SK-N-SH treated with all-trans-retinoic acid at 6 μM for 48 hours (cell line): ENCODE results near the gene GDPD4.

ENCODE experiments used
- ATAC-seq: fragments of 200-7000 bp; cut with Tn5 transposase; 3 replicates; pipeline ENCODE4 v1.9.1; 2020; ENCODE audit warnings: mild to moderate bottlenecking, moderate library complexity
- ARNTL ChIP-seq: fragments of 450-650 bp; formaldehyde crosslinking; IDR thresholded peaks from 2 replicates; pipeline ENCODE4 v1.5.0; 2020; ENCODE audit warnings: low read depth, mild to moderate bottlenecking, moderate library complexity, borderline replicate concordance
- BACH2 ChIP-seq: fragments of 250-450 bp; sonication (Bioruptor Pico); IDR thresholded peaks from 2 replicates; pipeline ENCODE4 v1.9.0; 2021; ENCODE audit warnings: mild to moderate bottlenecking, borderline replicate concordance
- CSDC2 ChIP-seq: fragments of 250-450 bp; sonication (Bioruptor Pico); IDR thresholded peaks from 2 replicates; pipeline ENCODE4 v1.5.0; 2020; ENCODE audit warnings: mild to moderate bottlenecking, moderate library complexity
- ESRRG ChIP-seq: fragments of 250-450 bp; sonication (Bioruptor Pico); IDR thresholded peaks from 2 replicates; pipeline ENCODE4 v1.6.1; 2021; ENCODE audit warnings: mild to moderate bottlenecking
- GLIS3 ChIP-seq: fragments of 250-450 bp; sonication (Bioruptor Pico); IDR thresholded peaks from 2 replicates; pipeline ENCODE4 v1.5.0; 2020; ENCODE audit warnings: mild to moderate bottlenecking, moderate library complexity
- ISL1 ChIP-seq: fragments of 250-450 bp; sonication (Bioruptor Pico); IDR thresholded peaks from 2 replicates; pipeline ENCODE4 v2.1.2; 2022; ENCODE audit warnings: mild to moderate bottlenecking, moderate library complexity
- OSR1 ChIP-seq: fragments of 250-450 bp; sonication (Bioruptor Pico); IDR thresholded peaks from 2 replicates; pipeline ENCODE4 v1.8.0; 2022; ENCODE audit warnings: moderate library complexity, mild to moderate bottlenecking, inconsistent platforms
- PPARA ChIP-seq: fragments of 250-450 bp; sonication (Bioruptor Pico); IDR thresholded peaks from 2 replicates; pipeline ENCODE4 v1.5.0; 2020; ENCODE audit warnings: mild to moderate bottlenecking, borderline replicate concordance
- RARB ChIP-seq: fragments of 250-450 bp; sonication (Bioruptor Pico); IDR thresholded peaks from 2 replicates; pipeline ENCODE4 v1.8.0; 2021; ENCODE audit warnings: mild to moderate bottlenecking, moderate library complexity
- TCF4 ChIP-seq: fragments of 250-450 bp; sonication (Bioruptor Pico); IDR thresholded peaks from 2 replicates; pipeline ENCODE4 v1.8.0; 2021; ENCODE audit warnings: mild to moderate bottlenecking, moderate library complexity, borderline replicate concordance
- TOX ChIP-seq: fragments of 250-450 bp; sonication (Bioruptor Pico); IDR thresholded peaks from 2 replicates; pipeline ENCODE4 v1.8.0; 2021; ENCODE audit warnings: mild to moderate bottlenecking, moderate library complexity, borderline replicate concordance
- ZFP3 ChIP-seq: fragments of 250-450 bp; sonication (Bioruptor Pico); IDR thresholded peaks from 2 replicates; pipeline ENCODE4 v1.5.0; 2020; ENCODE audit warnings: mild to moderate bottlenecking, moderate library complexity
- ZFP30 ChIP-seq: fragments of 450-650 bp; formaldehyde crosslinking; IDR thresholded peaks from 2 replicates; pipeline ENCODE4 v1.5.0; 2022; ENCODE audit warnings: mild to moderate bottlenecking, moderate library complexity
- ZNF565 ChIP-seq: fragments of 450-650 bp; formaldehyde crosslinking; conservative IDR thresholded peaks from 2 replicates; pipeline ENCODE4 v1.5.0; 2020; ENCODE audit warnings: low read depth, mild to moderate bottlenecking, moderate library complexity
- ZNF70 ChIP-seq: fragments of 450-650 bp; formaldehyde crosslinking; IDR thresholded peaks from 2 replicates; pipeline ENCODE4 v1.5.0; 2020; ENCODE audit warnings: mild to moderate bottlenecking, moderate library complexity
- ZNF8 ChIP-seq: fragments of 450-650 bp; formaldehyde crosslinking; IDR thresholded peaks from 2 replicates; pipeline ENCODE4 v1.5.0; 2020; ENCODE audit warnings: mild to moderate bottlenecking, moderate library complexity
- TF ChIP-seq, protein P1 (sequence below): fragments of 250-450 bp; sonication (Bioruptor Pico); IDR thresholded peaks from 2 replicates; pipeline ENCODE4 v1.5.0; 2020; ENCODE audit warnings: mild to moderate bottlenecking, moderate library complexity
- TF ChIP-seq, protein P2 (sequence below): fragments of 250-450 bp; sonication (Bioruptor Pico); IDR thresholded peaks from 2 replicates; pipeline ENCODE4 v1.5.1; 2021; ENCODE audit warnings: mild to moderate bottlenecking, moderate library complexity
- TF ChIP-seq, protein P3 (sequence below): fragments of 250-450 bp; sonication (Bioruptor Pico); IDR thresholded peaks from 2 replicates; pipeline ENCODE4 v1.8.0; 2021; ENCODE audit warnings: low read depth, mild to moderate bottlenecking, moderate library complexity, borderline replicate concordance
- TF ChIP-seq, protein P4 (sequence below): fragments of 250-450 bp; sonication (Bioruptor Pico); IDR thresholded peaks from 2 replicates; pipeline ENCODE4 v1.8.0; 2020; ENCODE audit warnings: mild to moderate bottlenecking, moderate library complexity, borderline replicate concordance
- TF ChIP-seq, protein P5 (sequence below): fragments of 250-450 bp; sonication (Bioruptor Pico); IDR thresholded peaks from 2 replicates; pipeline ENCODE4 v1.5.1; 2020; ENCODE audit warnings: low read depth, mild to moderate bottlenecking, moderate library complexity

The GDPD4 gene

DNA sequence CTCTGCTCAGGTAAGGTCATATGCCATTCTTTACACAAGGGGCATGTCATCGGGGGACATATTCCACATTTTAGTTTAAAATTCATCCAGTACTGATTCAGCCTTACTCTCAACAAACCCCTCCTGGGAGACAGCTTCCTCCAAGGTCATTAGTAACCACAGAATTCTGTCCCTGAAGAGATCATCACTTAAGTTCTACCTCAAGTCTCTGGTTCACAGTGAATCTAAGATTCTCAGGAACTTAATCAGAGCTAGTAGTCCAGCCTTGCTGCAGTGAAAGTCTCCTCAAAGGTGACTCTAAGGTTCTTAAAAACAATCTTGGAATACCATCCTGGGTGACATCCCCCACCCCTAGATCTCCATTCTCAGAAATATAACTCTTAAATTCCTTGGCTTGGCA lies 18.9 kb upstream of the GDPD4 start:
- TF ChIP-seq TCF4 (CRISPR knock-in tag), result no peak
- TF ChIP-seq ARNTL, result no peak
- TF ChIP-seq OSR1 (CRISPR knock-in tag), result no peak
- no peak for TF ChIP-seq BACH2 (CRISPR knock-in tag)
- ATAC-seq, result no peak

DNA sequence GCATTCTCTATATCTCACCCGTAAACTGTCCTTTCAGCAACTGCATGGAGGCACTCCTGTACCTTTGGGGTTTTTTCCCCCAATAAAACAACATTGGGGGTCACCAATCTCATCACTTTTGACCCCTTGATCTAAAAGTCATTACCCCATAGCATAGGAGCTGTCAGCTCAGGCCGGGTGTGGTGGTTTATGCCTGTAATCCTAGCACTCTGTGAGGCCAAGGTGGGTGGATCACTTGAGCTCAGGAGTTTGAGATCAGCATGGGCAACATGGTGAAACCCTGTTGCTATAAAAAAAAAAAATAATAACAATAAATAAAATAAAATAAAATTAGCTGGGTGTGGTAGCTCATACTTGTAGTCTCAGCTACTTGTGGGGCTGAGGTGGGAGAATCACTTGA lies 17.1 kb upstream of the GDPD4 start:
- TF ChIP-seq TCF4 (CRISPR knock-in tag) (no peak), TOX (CRISPR knock-in tag) (no peak), RARB (CRISPR knock-in tag) (no peak), ZNF8 (CRISPR knock-in tag) (no peak), ESRRG (CRISPR knock-in tag) (no peak), GLIS3 (CRISPR knock-in tag) (no peak), OSR1 (CRISPR knock-in tag) (no peak), ZNF565 (CRISPR knock-in tag) (no peak), ZNF70 (no peak), PPARA (no peak), ZFP3 (CRISPR knock-in tag) (no peak), CSDC2 (CRISPR knock-in tag) (no peak), BACH2 (CRISPR knock-in tag) (no peak), ZFP30 (CRISPR knock-in tag) (no peak)
- TF ChIP-seq, protein P1, sequence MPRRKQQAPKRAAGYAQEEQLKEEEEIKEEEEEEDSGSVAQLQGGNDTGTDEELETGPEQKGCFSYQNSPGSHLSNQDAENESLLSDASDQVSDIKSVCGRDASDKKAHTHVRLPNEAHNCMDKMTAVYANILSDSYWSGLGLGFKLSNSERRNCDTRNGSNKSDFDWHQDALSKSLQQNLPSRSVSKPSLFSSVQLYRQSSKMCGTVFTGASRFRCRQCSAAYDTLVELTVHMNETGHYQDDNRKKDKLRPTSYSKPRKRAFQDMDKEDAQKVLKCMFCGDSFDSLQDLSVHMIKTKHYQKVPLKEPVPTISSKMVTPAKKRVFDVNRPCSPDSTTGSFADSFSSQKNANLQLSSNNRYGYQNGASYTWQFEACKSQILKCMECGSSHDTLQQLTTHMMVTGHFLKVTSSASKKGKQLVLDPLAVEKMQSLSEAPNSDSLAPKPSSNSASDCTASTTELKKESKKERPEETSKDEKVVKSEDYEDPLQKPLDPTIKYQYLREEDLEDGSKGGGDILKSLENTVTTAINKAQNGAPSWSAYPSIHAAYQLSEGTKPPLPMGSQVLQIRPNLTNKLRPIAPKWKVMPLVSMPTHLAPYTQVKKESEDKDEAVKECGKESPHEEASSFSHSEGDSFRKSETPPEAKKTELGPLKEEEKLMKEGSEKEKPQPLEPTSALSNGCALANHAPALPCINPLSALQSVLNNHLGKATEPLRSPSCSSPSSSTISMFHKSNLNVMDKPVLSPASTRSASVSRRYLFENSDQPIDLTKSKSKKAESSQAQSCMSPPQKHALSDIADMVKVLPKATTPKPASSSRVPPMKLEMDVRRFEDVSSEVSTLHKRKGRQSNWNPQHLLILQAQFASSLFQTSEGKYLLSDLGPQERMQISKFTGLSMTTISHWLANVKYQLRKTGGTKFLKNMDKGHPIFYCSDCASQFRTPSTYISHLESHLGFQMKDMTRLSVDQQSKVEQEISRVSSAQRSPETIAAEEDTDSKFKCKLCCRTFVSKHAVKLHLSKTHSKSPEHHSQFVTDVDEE (CRISPR knock-in tag), result no peak
- TF ChIP-seq, protein P2, sequence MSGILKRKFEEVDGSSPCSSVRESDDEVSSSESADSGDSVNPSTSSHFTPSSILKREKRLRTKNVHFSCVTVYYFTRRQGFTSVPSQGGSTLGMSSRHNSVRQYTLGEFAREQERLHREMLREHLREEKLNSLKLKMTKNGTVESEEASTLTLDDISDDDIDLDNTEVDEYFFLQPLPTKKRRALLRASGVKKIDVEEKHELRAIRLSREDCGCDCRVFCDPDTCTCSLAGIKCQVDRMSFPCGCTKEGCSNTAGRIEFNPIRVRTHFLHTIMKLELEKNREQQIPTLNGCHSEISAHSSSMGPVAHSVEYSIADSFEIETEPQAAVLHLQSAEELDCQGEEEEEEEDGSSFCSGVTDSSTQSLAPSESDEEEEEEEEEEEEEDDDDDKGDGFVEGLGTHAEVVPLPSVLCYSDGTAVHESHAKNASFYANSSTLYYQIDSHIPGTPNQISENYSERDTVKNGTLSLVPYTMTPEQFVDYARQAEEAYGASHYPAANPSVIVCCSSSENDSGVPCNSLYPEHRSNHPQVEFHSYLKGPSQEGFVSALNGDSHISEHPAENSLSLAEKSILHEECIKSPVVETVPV, result no peak
- TF ChIP-seq, protein P3, sequence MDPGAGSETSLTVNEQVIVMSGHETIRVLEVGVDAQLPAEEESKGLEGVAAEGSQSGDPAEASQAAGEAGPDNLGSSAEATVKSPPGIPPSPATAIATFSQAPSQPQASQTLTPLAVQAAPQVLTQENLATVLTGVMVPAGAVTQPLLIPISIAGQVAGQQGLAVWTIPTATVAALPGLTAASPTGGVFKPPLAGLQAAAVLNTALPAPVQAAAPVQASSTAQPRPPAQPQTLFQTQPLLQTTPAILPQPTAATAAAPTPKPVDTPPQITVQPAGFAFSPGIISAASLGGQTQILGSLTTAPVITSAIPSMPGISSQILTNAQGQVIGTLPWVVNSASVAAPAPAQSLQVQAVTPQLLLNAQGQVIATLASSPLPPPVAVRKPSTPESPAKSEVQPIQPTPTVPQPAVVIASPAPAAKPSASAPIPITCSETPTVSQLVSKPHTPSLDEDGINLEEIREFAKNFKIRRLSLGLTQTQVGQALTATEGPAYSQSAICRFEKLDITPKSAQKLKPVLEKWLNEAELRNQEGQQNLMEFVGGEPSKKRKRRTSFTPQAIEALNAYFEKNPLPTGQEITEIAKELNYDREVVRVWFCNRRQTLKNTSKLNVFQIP (CRISPR knock-in tag), result no peak

DNA sequence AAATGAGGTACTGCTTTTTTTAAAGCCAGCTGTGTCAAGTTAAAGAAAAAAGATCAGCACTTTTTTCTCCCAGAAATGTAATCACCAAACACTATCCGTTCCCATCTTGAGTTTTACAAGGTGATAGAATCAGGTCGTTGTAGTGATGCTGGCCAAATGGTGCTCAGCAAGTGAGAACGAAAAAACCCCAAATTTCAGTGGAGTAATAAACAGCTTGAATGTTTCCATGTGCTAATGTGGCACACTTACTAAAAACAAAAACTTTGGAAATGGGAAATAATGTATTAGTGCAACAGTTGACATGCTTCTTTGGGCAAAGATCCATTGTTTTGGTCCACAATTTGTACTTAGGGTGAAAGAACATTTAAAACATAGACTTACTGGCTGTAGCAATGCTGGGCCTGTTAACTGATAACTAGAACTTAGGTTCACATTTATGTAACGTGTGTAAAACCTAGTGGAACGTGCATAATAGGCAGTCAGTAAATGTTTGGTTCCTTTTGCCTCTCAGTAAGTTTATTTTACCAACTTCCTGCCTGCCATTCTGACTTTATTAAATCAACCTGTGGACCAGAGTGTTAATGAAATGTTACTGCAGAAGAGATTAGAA lies 15.4 kb upstream of the GDPD4 start:
- TF ChIP-seq ZFP3 (CRISPR knock-in tag), result no peak
- no peak for TF ChIP-seq TCF4 (CRISPR knock-in tag)
- TF ChIP-seq ISL1 (CRISPR knock-in tag), result no peak
- TF ChIP-seq, protein P4, sequence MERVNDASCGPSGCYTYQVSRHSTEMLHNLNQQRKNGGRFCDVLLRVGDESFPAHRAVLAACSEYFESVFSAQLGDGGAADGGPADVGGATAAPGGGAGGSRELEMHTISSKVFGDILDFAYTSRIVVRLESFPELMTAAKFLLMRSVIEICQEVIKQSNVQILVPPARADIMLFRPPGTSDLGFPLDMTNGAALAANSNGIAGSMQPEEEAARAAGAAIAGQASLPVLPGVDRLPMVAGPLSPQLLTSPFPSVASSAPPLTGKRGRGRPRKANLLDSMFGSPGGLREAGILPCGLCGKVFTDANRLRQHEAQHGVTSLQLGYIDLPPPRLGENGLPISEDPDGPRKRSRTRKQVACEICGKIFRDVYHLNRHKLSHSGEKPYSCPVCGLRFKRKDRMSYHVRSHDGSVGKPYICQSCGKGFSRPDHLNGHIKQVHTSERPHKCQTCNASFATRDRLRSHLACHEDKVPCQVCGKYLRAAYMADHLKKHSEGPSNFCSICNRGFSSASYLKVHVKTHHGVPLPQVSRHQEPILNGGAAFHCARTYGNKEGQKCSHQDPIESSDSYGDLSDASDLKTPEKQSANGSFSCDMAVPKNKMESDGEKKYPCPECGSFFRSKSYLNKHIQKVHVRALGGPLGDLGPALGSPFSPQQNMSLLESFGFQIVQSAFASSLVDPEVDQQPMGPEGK (CRISPR knock-in tag), result no peak
- no peak for TF ChIP-seq ZNF8 (CRISPR knock-in tag)
- TF ChIP-seq, protein P5, sequence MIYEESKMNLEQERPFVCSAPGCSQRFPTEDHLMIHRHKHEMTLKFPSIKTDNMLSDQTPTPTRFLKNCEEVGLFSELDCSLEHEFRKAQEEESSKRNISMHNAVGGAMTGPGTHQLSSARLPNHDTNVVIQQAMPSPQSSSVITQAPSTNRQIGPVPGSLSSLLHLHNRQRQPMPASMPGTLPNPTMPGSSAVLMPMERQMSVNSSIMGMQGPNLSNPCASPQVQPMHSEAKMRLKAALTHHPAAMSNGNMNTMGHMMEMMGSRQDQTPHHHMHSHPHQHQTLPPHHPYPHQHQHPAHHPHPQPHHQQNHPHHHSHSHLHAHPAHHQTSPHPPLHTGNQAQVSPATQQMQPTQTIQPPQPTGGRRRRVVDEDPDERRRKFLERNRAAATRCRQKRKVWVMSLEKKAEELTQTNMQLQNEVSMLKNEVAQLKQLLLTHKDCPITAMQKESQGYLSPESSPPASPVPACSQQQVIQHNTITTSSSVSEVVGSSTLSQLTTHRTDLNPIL (CRISPR knock-in tag), result no peak
- ATAC-seq, result no peak

More for the DNA sequence above, 17.1 kb upstream of the GDPD4 start:
- ATAC-seq, result no peak
